Stimulated activated CD8-positive, alpha-beta memory T cell treated with anti-CD3 and anti-CD28 coated beads, Interleukin-15, amount 100 ng/mL, for 1 hour (primary cell): ENCODE data around the gene MYO1E.

Source experiments
- DNase-seq: peaks from one replicate; pipeline ENCODE4 v3.0.0-alpha.2; 2020; ENCODE audit warnings: low read depth

Gene MYO1E

GRCh38 chr15:59259137-59259943 lies 113.3 kb downstream of the MYO1E start:
- no peak for DNase-seq

DNA sequence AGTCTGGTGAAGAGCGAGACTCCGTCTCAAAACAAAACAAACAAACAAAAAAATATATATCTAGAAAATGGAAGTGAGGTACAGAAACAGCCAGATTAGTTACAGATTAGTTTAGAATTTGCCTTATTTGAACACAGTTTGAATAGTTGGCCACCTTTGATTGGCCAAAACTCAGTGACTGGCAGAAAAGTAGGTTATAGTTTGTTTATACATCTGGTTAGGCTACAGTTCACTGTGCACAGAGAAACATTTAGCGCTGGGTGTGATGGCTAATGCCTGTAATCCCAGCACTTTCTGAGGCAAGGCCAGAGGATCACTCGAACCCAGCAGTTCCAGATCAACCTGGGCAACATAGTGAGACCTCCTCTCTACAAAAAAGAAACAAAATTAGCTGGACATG lies 114.4 kb downstream of the MYO1E start:
- DNase-seq, result no peak

DNA sequence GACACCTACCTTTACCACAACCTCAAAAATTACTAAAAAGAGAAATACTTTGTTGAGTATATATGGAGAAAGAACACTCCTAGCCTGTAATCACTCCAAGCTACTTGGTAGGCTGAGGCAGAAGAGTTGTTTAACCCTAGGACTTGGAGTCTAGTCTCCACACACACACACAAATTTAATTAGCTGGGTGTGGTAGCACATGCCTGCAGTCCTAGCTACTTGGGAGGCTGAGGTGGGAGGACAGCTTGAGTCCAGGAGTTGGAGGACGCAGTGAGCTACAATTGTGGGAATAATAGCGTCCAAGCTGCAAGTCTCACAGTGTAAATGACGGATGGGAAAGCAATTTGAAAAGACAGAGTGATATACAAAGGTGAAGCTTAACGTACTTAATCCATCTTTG lies 115.5 kb downstream of the MYO1E start:
- no peak for DNase-seq

GRCh38 chr15:59256482-59256881 lies 116.2 kb downstream of the MYO1E start:
- no peak for DNase-seq

GRCh38 chr15:59255680-59256336 lies 116.9 kb downstream of the MYO1E start:
- no peak for DNase-seq

- no peak for DNase-seq
Measured at GRCh38 chr15:59252137-59252536, 120.5 kb downstream of the MYO1E start.

DNA sequence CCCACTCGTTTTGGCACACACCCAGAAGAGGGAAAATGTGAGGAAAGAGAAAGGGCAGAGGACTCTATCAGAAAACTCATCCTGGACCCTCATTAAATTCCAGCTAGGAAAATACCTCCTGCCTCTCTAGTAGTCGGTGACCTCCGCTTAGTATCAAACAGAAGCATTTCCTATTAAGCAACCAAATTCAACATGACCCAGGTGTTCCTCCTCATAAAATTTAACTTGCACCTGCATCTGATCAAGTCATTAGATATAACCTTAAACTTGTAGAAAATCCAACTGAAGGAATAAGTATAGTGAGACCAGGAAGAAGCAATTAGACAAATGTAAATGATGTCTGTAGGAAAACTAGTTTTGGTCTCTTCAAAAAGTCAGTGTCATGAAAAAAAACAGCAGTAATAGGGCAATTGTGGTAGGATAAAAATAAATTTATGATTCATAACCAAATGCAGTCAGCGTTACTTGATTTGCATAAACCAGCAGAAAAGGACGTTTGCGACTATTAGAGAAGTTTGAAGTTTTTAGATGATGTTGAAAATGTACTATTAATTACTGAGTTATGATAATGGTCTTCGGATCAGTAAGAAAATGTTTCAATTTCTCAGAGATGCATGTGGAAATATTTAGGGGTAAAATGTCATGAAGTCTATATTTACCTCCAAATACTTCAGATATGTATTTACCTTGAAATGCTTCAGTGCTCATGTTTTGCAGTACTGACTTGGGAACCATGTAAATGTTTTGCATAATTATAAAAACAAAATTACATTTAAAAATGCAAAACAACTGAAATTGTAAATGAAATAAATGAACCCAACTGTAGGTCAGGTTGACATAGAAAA lies 121.4 kb downstream of the MYO1E start:
- DNase-seq, result no peak

DNA sequence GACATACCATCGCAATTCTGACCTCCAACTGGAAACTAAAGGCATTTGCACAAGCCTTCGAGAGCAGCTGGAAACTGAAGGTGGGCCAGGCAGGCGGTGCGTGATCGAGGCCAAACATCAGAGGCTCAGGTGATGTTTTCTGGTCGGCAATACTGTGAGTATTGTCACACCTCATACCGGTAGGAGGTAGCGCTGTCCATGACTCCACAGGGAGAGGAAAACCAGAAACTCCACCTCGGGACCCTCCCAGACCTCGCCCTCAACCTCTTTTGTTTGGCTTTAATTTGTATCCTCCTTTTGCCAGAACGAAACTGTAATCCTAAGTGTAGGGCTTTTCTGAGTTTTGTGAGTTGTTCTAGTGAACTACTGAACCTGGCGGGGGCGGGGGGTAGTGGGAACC lies 122.4 kb downstream of the MYO1E start:
- no peak for DNase-seq

GRCh38 chr15:59249816-59250215 lies 122.9 kb downstream of the MYO1E start:
- DNase-seq, result no peak

GRCh38 chr15:59247364-59247763 lies 125.3 kb downstream of the MYO1E start:
- peak; percentile 18 for DNase-seq

- no peak for DNase-seq
Measured at GRCh38 chr15:59245559-59245958, 127.1 kb downstream of the MYO1E start.

GRCh38 chr15:59244337-59244736 lies 128.3 kb downstream of the MYO1E start:
- no peak for DNase-seq

DNA sequence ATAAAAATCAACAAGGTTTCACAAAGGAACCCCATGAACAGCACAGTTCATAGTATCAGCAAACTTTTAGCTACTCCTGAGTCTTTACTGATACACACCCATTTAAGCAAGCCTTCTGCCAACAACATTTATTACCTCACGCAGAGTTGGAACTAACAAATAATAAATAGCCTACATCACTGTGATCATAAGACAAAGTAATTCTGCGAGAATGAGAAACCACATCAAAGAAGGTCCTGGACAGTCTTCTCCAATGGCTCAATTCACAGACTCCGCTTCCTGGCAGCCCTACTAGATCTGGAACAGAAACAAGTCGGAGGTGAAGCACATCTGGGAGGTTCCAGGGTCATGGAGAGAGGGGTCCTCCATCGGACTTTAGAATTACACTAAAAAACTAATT lies 129.0 kb downstream of the MYO1E start:
- DNase-seq, result no peak

DNA sequence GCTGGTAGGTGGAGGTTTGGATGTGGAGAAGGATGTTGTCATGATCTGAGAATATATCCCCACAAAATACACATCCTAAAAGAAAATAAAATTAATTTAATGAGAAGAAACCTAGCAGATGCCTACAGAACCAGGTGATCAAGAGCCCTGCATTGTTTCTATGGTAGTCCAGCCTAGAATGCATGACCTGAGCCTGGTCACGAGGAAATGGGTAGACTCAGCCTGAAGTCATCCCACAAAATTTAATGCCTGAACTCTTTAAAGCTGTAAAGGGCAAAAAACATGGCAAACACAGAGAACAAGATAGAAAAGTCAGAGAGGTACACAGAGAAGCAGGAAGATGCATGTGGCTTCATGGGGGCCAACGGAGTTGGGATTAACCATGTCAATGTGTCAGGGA lies 130.0 kb downstream of the MYO1E start:
- DNase-seq, result no peak

DNA sequence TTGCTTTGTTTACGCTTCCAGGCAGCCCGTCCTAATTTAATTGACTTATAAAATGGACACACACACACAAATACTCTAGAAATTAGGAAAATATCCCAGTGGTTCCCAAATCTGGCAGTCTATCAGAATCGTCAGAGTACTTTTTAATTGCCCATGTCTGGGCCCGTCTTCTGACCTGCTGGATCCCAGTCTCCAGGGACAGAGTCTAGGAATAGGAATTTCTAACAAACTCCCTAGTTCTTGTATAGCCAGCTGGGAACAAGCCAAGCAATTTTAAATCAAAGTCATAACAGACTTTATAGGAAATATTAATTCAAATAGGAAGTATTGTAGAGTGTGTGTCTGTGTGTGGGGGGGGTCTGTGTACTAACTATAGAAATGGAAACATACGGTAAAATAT lies 132.6 kb downstream of the MYO1E start:
- no peak for DNase-seq

DNA sequence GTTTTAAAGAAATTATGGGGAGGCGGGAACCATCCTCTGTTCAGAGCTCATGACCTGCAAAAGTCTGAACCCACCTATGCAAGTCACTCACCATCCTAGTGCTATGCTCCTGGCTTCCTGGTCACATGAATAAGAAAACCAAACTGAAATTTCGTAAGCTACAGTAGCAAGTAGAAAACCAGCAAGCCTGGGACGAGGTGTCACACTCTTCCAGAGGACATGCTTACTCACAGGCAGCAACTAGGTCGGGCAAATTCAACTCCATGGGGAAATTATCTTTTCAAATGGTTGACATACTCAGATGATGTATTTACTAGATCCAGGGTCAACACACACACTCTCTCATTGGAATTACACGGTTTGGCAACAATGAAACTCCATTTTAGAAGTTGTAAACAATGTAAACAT lies 134.7 kb downstream of the MYO1E start:
- DNase-seq, result no peak

DNA sequence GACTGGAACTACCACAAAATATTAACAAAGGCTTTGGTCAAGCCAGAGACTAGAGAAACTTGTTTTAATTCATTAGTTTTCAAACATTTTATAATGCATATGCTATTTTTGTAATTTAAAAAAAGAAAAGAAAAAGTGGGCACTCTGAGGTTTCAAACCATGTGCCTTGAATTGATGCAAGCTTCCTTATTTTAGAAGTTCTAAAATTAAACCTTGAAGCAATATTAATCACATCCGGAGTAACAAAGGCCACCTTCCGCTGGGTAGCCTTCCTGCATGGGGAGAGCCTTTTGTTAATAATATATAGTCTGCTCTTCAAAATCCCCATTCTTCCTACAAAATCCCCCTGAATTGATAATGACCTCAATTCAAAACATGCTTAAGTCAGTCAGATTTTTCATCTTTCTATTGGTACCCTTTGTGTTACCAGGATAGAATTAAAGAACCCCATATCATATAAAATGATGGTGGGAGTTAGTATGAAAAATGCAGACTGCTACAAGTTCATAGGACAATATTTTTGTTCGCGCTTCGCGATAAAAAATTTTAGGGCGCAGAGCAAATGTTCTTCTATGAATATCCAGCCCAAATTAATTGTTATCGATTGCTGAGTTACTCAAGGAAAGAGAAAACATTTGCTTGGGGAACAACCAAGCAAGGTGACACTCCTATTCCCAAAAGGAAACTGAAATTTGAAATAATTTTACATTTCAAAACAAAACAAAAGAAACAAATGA lies 135.4 kb downstream of the MYO1E start:
- DNase-seq, result no peak

- no peak for DNase-seq
Measured at GRCh38 chr15:59236394-59236793, 136.3 kb downstream of the MYO1E start.

DNA sequence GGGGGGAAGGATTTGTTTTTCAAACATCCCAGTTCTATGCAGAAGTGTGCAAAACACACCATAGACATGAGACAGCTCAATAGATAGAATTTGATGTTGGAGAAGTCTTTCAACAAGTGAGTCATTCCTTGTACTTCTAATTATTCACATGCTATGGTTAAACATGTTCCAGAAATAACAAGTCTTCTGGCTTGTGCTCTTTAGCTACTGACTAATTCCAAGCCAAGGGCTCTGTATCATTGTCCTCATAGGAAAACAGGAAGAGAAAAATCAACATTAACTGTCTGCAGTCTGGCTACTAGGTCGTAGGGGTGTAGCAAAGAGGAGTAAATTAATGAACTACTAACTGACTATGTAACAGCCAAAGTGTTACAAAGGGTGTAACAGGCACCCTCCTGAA lies 140.2 kb downstream of the MYO1E start:
- DNase-seq, result no peak

GRCh38 chr15:59230531-59231055 lies 142.1 kb downstream of the MYO1E start:
- no peak for DNase-seq

DNA sequence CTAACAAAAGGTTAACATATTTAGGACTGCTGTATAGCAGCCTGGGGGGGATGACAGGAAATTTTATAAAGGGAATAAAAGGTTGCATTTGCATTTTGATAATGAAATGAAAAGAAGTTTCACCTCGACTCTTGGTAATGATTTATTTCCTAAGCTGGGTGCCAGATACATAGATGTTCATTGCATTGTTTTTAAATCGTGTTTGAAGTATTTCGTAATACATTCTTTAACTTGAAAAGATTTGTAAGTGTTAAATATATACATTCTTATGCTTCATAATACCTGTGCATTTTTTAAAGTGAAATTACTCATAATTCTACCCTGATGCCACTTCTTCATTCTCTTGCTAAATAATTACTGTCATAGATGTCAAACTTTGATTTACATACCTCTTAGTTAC lies 143.2 kb downstream of the MYO1E start:
- no peak for DNase-seq

- no peak for DNase-seq
Measured at GRCh38 chr15:59229015-59229414, 143.7 kb downstream of the MYO1E start.
